ENCODE results near the gene JCHAIN.
"Not testable (repeated sequence)": the region's sequence is repeated elsewhere in the genome, so short reads cannot be mapped to it uniquely, and the experiment has no call there.

Gene JCHAIN

GRCh38 chr4:70688795-70689231, 22.5 kb upstream of the JCHAIN start:
- no peak for DNase-seq (ENCODE audit: low read depth, low spot score)

GRCh38 chr4:70687821-70688794, 21.8 kb upstream of the JCHAIN start, which contains the start of gene UTP3:
Gene UTP3 (plus strand): TSS chr4:70688532. CDS start chr4:70688678, 146 bp downstream.
- peak; percentile 96 for DNase-seq (ENCODE audit: low read depth, low spot score)

- DNase-seq (ENCODE audit: low read depth, low spot score) = no peak
Measured at GRCh38 chr4:70687392-70687791, 21.1 kb upstream of the JCHAIN start.

GRCh38 chr4:70682142-70682541, 15.8 kb upstream of the JCHAIN start:
- DNase-seq (ENCODE audit: low read depth, low spot score) = not testable (repeated sequence)

GRCh38 chr4:70681704-70682103, 15.4 kb upstream of the JCHAIN start:
- DNase-seq (ENCODE audit: low read depth, low spot score) = no peak

- DNase-seq (ENCODE audit: low read depth, low spot score) = no peak
Measured at GRCh38 chr4:70680934-70681333, 14.6 kb upstream of the JCHAIN start.

GRCh38 chr4:70678383-70678999, 12.2 kb upstream of the JCHAIN start:
- DNase-seq (ENCODE audit: low read depth, low spot score) = no peak

DNA sequence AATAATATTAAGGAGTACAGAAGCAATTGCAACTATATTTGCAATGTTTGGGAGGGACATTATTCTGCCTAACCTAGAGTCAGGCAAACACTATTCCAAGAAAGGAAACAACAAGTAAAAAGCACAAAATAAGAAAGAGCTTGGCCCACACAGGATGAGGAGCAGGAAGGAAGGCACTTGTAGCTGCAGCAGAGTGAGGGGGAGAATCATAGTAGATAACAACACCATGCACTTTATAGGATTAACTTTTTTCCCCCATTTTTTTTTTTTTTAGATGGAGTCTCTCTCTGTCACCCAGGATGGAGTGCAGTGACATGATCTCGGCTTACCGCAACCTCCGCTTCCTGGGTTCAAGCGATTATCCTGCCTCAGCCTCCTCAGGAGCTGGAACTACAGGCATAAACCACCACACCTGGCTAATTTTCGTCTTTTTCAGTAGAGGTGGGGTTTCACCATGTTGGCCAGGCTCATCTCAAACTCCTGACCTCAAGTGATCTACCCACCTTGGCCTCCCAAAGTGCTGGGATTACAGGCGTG, 10.3 kb upstream of the JCHAIN start:
- no peak for DNase-seq (ENCODE audit: low read depth, low spot score)

DNA sequence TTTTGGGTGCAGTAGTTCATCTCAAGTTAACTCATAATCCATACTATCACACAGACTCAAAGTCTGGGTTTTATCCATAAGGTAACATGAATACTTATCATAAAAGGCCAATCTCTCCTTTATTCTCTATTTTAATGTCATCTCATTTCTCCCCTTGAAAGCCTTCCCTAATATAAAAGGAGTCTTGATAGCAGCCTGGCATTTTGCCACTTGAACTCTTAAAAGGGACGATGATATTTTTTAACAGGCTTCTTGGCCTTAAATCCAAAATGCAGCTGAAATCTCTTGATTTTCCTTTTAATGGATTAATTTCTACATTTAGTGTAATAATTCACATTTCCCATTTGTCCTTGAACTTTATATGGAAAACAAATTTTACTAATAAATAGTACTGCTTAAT, 8.4 kb upstream of the JCHAIN start:
- DNase-seq (ENCODE audit: low read depth, low spot score) = no peak

DNA sequence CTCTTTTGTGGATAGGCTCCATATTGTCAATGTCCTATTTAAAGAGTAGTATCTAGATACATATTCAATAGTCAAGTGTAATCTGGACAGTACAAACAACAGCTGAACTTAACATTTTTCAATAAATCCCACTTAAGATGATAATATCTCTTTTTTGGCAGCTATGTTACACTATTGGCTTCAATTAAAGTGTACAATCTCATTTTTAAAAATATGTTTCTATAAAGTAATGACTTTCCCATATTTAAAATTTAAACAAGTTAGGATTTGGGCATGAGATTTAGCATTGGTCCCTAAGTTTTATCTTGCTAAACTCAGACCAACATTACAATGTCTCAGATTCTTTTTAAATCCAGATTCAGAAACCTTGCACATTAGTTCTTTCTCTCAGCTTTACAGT, 7.9 kb upstream of the JCHAIN start:
- no peak for DNase-seq (ENCODE audit: low read depth, low spot score)

GRCh38 chr4:70671091-70671490, 4.8 kb upstream of the JCHAIN start:
- DNase-seq (ENCODE audit: low read depth, low spot score) = no peak

DNA sequence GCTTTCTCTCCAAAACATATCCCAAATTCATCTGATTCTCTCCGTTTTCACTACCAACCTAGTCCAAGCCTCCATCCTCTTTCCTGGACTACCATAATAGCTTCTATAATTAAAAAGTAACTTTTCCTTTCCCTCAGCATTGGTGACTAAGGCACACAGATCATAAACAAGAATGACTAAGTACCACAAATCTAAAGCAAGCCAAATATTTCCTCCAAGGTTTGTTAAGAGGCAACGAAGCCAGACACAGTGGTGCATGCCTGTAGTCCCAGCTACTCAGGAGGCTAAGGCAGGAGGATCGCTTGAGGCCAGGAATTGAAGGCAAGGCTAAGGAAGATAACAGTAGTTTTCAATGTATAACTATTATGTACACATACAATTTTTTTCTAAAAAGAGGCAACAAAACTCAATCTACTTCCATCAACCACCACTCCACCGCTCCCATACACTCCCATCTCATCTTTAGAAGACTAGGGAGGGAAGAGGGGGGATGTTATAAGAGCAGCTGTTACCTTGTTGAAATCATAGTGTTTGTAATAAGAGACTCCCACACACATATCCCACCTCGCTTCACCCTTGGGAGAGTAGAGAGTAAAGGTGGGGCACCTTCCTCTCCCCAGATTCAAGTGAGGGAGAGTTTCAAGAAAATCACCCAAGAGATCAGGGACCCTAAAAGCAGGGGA, 4.2 kb upstream of the JCHAIN start:
- no peak for DNase-seq (ENCODE audit: low read depth, low spot score)

DNA sequence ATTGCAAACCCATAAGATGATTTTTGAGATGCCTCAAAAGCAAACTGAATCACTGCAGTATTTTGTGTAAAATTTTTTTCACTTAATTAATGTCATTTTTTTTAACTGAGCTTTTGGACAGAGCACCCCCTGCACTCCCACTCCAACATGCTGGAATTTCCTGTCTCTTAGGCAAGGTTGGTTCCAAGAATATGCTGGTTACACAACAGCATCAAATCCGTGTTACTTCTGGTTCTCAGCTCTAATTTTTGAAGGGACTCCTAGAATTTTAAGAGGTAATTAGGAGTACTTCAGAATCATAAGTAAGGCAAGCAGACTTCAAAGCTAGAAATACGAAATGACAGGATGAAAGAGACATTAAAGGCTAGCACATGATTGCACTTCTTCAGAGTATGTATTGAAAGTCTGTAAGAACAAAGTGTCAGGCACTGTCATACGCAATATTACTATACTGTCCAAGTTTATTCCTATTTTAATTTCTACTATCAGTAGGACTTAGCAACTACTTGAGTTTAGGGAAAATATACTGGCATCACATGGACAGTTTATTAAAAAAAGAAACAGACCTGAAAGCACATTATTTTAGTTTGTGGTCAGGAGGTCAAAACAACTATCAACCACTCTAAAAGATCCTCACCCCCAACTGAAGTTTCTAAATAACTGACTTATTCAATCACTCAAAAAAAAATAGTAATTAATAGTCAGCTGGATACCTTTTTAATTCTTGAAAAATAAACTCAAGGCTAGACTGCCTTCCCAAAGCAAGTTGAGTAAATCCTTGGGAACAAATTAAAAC, 1.6 kb upstream of the JCHAIN start:
- no peak for DNase-seq (ENCODE audit: low read depth, low spot score)

DNA sequence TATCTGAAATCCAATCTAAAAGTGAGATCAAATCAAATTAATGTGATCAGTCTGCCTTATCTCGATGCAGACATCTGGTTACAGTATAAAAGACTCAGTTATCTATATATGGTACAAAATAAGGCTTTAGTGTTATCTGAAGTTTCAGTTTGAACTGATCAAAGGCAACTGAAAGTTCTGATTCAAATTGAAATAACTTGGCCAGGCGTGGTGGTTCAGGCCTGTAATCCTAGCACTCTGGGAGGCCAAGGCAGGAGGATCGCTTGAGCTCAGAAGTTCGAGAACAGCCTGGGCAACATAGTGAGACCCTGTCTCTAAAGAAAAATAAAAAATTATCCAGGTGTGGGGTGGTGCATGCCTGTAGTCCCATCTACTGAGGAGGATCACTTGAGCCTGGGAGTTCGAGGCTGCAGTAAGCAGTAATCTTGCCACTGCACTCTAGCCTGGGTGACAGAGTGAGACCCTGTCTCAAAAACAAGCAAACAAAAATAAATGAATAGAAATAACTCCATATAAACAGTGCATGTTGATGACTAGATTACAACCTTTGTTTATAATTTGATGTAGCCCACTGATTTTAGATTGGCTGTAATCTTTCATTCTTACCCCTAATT, 4.9 kb downstream of the JCHAIN start:
- not testable (repeated sequence) for DNase-seq (ENCODE audit: low read depth, low spot score)

DNA sequence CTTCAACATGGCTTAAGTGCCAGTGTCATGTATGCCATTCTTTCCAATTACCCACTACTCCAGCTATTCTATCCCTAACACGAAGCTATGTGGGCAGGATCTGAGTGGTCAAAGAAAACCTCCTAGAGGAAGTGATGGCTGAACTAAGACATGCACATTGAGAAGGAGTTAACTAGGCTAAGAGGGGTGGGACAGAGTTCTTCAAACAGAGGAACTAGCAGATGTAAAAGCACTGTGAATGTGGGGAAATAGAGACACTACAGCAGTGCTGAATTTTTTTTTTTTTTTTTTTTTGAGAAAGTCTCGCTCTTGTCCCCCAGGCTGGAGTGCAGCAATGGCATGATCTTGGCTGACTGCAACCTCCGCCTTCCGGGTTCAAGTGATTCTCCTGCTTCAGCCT, 6.2 kb downstream of the JCHAIN start:
- DNase-seq (ENCODE audit: low read depth, low spot score) = no peak

DNA sequence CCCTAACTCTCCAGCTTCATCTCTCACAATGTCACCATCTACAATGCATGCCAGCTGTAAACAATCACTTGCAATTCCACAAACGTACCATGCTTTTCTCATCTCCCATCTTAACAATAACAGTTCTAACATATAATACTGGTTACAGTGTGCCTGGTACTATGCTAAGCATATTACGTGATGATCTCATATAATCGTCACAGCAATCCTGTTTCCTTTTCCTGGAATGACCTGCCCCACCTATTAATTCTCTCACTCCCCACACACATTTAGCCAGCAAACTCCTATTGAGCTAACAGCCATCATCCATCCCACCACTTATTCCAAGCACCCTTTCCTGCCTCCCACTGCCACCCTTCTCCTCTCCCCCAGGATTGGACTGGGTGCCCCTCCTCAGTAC, 7.9 kb downstream of the JCHAIN start:
- no peak for DNase-seq (ENCODE audit: low read depth, low spot score)

GRCh38 chr4:70657326-70657725, 9.0 kb downstream of the JCHAIN start:
- DNase-seq (ENCODE audit: low read depth, low spot score) = no peak

DNA sequence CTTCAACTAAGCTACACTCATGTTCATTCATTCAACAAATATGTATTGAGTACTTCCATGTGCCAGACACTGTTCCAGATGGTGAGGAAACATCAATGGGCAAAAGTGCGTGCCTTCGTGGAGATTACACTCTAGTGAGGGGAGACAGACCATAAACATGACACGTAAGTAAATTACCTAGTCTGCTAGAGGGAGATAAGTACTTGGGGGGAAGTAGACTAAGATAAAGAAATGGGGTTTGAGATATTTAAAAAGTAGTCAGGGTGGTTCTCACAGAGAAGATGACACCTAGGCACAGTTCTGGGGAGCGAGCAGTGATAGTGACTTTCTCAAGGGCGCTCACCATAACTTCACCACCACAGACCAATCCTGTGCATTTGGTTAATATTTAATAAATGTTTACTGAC, 11.7 kb downstream of the JCHAIN start:
- no peak for DNase-seq (ENCODE audit: low read depth, low spot score)

- DNase-seq (ENCODE audit: low read depth, low spot score) = peak; percentile 15
Measured at GRCh38 chr4:70651864-70652506, 14.3 kb downstream of the JCHAIN start.

- not testable (repeated sequence) for DNase-seq (ENCODE audit: low read depth, low spot score)
Measured at GRCh38 chr4:70650741-70651140, 15.6 kb downstream of the JCHAIN start.
